Measurements from ENCODE around the gene CCT7. TPM values are rescaled to one million over a fixed set of nuclear protein-coding genes. Genes with fewer than 3 reads are reported as not detected.

The CCT7 gene
- polyA plus RNA-seq, 3 donors from 2014 or later = 240 to 379 (median 277) TPM

DNA sequence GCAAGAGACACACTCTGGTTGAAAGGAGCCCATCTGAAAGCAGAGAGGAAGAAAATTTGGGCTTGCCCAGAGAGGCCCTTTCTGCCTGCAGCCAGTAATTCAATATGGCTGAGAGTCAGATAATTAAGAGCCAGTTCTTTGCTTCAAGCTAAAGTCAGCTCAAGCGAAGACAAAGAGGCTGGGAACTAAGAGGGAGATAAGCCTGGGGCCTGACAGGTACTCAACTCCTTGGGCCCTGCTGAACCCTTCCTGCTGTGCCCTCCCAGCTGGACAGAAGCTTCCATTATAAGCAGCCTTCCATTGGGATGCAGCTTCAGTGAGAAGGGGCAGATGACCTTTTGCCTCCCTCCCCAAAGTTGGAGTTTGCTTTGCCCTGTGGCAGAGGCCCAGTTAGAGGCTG lies 38.2 kb downstream of the CCT7 start:
- Mint-ChIP-seq H3K36me3 (no peaks in the 10 kb centered on the region), H3K27me3 (ENCODE audit: low read depth in 3 of 3) (peaks cover 0 to 7% (median 5%) of the 10 kb centered on the region in 3 donors), H3K4me3 (no peak overlapping the region), H3K4me1 (peaks cover 6 to 17% of the 10 kb centered on the region in 2 donors), H3K27ac (no peak overlapping the region), H3K9me3 (peaks cover 0 to 1% (median 0%) of the 10 kb centered on the region in 6 donors)
- no peak for DNase-seq

DNA sequence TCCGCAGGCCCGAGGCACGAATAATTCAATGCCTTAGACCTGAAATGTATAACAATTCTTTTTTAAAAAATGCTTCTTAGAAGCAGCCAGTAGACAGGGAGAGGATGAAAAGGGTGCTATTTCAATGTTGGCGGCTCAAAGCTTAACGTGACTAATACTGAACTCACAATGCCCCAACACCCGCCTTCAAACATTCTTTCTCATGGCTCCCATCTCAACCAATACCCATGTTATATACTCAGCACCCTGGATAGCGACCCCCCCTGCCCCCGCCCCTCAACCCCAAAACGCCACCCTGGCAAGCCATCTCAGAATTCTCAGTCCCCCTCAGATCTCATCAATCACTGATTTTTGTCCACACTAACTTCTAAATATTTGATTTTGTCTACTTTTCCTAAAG lies 45.7 kb downstream of the CCT7 start:
- no peak overlapping the region for H3K4me3 Mint-ChIP-seq
- no peaks in the 10 kb centered on the region for H3K9me3 Mint-ChIP-seq
- H3K4me1 Mint-ChIP-seq = peaks cover 6 to 7% of the 10 kb centered on the region in 2 donors
- no peak overlapping the region for H3K27ac Mint-ChIP-seq
- H3K36me3 Mint-ChIP-seq = peaks cover 0 to 21% (median 4%) of the 10 kb centered on the region in 3 donors
- no peak for DNase-seq
- H3K27me3 Mint-ChIP-seq (ENCODE audit: low read depth in 3 of 3) = peaks cover 0 to 3% (median 2%) of the 10 kb centered on the region in 3 donors

DNA sequence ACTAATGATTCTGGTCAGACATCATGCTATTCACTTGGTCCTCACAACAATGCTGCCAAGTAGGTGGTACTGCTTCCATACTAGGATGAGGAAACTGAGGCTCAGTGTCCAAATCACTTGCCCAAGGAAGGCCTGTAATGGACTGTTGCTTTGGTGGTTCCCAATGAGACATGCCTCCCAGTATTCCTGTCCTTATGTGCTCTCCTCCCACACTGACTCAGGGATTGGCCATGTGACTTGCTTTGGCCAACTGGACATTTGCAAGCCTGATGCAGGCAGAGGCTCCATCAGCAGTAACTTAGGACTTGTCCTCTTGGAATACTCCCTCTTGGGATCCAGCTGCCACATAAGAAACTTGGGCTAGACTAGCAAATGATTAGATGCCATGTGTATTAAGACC lies 47.1 kb downstream of the CCT7 start:
- Mint-ChIP-seq H3K36me3 (peaks cover 0 to 21% (median 4%) of the 10 kb centered on the region in 3 donors), H3K9me3 (no peaks in the 10 kb centered on the region), H3K4me1 (peaks cover 19% of the 10 kb centered on the region in 2 donors), H3K27ac (no peak overlapping the region), H3K27me3 (ENCODE audit: low read depth in 3 of 3) (peaks cover 0 to 3% (median 2%) of the 10 kb centered on the region in 3 donors), H3K4me3 (no peak overlapping the region)
- DNase-seq = no peak

DNA sequence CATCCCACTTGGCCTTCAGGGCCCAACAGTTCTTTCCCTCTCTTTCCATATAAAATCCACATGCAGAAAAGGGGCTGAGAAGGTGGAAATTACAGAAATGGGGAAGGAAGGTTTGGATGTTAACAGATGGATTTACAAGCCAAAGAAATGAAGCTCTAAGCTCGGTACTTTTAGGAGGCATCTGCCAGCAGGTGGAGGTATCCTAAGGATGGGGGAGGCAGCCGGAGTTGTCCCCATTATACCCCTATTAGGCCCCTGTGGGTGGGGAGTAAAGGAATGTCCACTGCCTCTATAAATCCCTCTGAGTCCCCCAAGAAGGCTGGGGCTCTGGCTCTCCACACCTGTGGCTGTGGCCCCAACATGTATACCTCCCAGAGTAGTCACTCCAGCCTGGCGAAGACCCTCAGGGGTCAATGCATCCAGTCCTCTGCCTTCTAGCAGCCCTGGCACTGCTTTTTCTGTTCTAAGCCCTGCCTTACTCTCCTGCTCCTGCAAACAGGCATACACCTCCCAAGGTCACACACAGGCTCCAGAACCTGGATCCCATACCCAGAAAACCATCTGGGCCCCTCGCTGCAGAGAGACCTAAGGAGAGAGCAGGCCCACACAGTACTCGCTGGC lies 48.9 kb downstream of the CCT7 start:
- no peak for DNase-seq
- peaks cover 0 to 6% (median 4%) of the 10 kb centered on the region in 3 donors for H3K27me3 Mint-ChIP-seq (ENCODE audit: low read depth in 3 of 3)
- H3K36me3 Mint-ChIP-seq = peaks cover 0 to 16% (median 4%) of the 10 kb centered on the region in 3 donors
- no peaks in the 10 kb centered on the region for H3K9me3 Mint-ChIP-seq
- peak overlapping the region in 5 of 6 donors; percentile 13 to 83 (median 46) for H3K27ac Mint-ChIP-seq
- peak overlapping the region; percentile 79 to 85 (median 82) for H3K4me3 Mint-ChIP-seq
- peaks cover 19% of the 10 kb centered on the region in 2 donors for H3K4me1 Mint-ChIP-seq

DNA sequence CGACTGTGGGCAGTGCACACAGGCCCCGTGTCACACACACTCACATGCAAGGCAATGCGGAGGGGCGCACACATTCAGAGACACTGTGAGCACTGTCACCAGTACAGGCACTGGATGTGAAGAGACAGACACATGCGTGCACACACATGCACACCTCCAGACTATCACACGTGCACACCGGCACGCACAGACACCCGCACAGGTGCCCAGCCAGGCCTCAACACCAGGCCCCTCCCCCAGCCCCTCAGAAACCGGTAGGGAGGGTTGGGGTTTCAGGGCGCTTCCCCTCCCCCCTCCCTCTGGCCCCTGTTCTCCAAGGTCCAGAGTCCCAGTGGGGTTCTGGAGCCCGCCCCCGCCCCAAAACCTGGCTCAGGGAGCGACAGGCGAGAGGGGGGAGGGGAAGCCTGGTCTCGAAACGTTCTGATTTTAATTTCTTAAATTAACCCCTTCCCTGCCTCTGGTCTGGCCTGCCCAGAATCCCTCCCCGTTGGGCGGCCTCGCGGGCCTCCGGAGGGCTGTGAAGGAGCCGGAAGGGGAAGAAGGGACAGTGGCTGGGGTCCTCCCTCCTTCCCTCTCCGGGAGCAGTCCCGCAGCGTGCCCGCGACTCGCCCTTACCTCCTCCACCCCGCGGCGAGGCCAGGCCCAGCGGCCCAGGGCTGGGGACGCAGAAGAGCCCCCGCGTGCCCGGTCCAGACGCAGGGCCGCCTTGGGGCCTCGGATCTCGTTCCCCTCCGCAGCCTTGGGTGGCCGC lies 49.6 kb downstream of the CCT7 start:
- DNase-seq = no peak
- Mint-ChIP-seq H3K4me1 (peaks cover 19% of the 10 kb centered on the region in 2 donors), H3K9me3 (no peaks in the 10 kb centered on the region), H3K27me3 (ENCODE audit: low read depth in 3 of 3) (peaks cover 0 to 10% (median 6%) of the 10 kb centered on the region in 3 donors), H3K27ac (peak overlapping the region in 3 of 6 donors; percentile 42 to 83 (median 46)), H3K36me3 (peaks cover 0 to 10% (median 4%) of the 10 kb centered on the region in 3 donors), H3K4me3 (peak overlapping the region; percentile 79 to 85 (median 82))

DNA sequence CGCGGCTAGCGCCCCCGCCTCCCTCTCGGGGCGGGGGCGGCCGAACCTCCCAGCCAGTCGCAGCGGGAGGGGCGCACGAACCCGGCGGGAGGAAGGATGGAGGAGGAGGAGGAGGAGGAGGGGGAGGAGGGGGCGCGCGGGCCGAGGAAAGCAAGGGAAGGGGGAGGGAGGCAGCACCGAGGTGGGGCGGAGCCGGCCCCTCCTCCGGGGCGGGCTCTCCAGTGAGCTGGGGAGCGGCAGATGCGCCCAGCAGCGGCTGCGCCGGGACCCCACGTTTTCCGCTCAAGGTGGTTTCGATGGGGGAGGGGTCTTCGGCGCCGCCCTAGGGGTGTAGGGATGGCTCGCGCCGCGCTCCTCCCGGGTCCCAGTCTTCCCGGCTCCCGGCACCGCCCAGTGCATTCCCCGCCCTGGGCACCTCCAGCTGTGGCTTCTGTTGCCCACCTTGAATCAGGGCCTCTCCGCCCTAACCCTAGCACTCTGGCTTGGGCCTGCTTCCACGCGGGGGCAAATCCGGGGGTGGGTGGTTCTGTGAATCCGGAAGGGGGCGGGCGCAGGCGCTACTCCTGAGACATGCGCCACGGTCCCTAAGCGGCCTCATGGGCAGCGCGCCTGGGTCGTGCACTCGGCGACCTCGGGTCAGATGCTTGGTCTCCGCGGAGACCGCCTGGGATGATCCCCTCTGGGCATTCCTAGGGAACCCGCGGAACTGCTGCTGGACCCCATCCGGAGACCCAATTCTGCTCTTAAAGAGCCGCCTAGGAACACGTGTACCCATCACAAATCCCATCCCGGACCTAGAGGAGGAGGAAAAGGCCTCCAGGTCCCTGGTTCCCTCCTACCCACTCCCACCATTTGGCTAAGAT lies 50.4 kb downstream of the CCT7 start, which contains the start of gene FBXO41:
FBXO41 (minus strand) TSS at position 183 of the 863 bp plus-strand sequence. CDS start 14,848 bp downstream, outside the sequence.
- Mint-ChIP-seq H3K27ac (peak within 1 kb of the TSS in 5 of 6 donors; percentile 42 to 83 (median 68)), H3K27me3 (ENCODE audit: low read depth in 3 of 3) (peaks cover 0 to 18% (median 6%) of the 10 kb centered on the region in 3 donors), H3K4me3 (peak within 1 kb of the TSS; percentile 79 to 85 (median 82)), H3K36me3 (peaks cover 0 to 3% (median 0%) of the 10 kb centered on the region in 3 donors), H3K4me1 (peaks cover 19% of the 10 kb centered on the region in 2 donors), H3K9me3 (no peaks in the 10 kb centered on the region)
- DNase-seq = peak; percentile 56 to 62 (median 60)

DNA sequence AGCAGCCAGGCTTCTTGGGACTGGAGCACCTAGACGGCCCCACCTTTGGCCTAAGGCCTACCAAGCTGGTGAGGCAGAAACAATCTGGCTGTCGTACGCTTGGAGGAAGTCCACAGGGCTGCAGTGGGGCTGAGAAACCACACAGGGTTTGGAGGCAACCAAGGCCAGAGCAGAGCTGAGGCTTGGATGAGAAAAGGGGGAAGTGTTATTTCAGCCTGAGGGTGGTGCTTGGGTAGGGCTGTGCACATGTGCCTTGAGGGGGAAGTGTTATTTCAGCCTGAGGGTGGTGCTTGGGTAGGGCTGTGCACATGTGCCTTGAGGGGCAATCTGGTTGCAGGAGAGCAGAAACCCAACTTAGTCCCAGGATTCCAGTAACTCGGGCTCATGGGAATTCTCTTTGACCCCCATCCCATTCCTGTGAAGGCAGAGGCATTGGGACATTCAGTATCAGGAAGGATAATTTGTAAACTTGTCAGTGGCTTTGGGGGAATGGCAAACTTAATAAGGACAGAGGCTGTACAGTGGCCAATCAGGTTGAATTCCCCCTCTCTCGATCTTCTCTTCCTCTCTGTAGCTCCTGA lies 51.1 kb downstream of the CCT7 start:
- Mint-ChIP-seq H3K4me3 (peak overlapping the region; percentile 75 to 81 (median 78)), H3K27ac (peak overlapping the region in 4 of 6 donors; percentile 41 to 72 (median 70)), H3K4me1 (peaks cover 19% of the 10 kb centered on the region in 2 donors), H3K27me3 (ENCODE audit: low read depth in 3 of 3) (peaks cover 0 to 23% (median 6%) of the 10 kb centered on the region in 3 donors), H3K9me3 (no peaks in the 10 kb centered on the region), H3K36me3 (peaks cover 0 to 3% (median 0%) of the 10 kb centered on the region in 3 donors)
- peak in 2 of 3 donors; percentile 15 to 21 for DNase-seq

DNA sequence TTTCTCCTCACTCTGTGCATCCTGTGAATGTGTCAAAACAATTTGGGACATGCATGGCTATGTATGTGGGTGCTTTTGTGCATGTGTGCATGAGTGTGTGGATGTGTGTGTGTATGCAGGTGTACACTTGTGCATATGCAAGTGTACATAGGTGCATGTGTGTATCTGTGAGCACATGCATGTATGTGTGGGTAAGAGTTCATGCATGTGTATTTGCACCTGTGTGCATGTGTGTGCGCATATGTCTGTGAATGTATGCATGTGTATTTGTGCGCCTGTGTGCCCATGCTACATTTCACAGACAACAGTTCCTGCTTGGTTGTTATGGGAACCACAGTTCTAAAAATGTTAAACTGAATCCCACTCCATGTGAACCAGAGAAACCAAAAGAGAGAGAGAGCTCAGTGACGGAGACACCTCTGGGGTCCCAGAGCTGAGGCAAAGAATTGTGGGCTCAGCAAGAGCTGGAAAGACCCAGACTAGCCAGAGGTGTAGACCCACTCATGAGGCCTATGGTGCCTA lies 52.1 kb downstream of the CCT7 start:
- peak overlapping the region; percentile 75 to 81 (median 78) for H3K4me3 Mint-ChIP-seq
- H3K27me3 Mint-ChIP-seq (ENCODE audit: low read depth in 3 of 3) = peaks cover 8 to 32% (median 11%) of the 10 kb centered on the region in 3 donors
- H3K36me3 Mint-ChIP-seq = no peaks in the 10 kb centered on the region
- DNase-seq = no peak
- no peak overlapping the region for H3K27ac Mint-ChIP-seq
- H3K4me1 Mint-ChIP-seq = peaks cover 25 to 26% of the 10 kb centered on the region in 2 donors
- no peaks in the 10 kb centered on the region for H3K9me3 Mint-ChIP-seq

DNA sequence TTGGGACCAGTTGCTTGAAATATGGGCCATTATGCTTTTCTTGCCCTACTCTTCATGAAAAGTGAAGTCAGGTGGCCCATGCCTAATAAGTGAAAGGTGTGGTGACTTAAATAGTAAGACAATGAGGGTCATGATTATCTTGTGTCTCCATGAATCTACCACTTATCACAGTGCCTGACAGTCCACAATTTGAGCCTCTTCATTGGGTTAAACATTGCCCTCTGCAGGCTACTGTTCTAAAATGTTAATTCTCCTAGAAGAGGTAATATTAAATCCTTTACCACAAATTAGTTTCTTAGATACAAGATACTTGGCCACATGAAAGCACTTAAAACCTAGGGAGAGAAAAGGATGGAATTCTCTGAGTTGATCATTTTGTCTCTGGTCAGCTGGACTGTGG lies 55.2 kb downstream of the CCT7 start:
- Mint-ChIP-seq H3K4me3 (no peak overlapping the region), H3K36me3 (no peaks in the 10 kb centered on the region), H3K27me3 (ENCODE audit: low read depth in 3 of 3) (peaks cover 11 to 34% (median 12%) of the 10 kb centered on the region in 3 donors), H3K27ac (no peak overlapping the region), H3K4me1 (peaks cover 25 to 31% of the 10 kb centered on the region in 2 donors), H3K9me3 (no peaks in the 10 kb centered on the region)
- DNase-seq = no peak

DNA sequence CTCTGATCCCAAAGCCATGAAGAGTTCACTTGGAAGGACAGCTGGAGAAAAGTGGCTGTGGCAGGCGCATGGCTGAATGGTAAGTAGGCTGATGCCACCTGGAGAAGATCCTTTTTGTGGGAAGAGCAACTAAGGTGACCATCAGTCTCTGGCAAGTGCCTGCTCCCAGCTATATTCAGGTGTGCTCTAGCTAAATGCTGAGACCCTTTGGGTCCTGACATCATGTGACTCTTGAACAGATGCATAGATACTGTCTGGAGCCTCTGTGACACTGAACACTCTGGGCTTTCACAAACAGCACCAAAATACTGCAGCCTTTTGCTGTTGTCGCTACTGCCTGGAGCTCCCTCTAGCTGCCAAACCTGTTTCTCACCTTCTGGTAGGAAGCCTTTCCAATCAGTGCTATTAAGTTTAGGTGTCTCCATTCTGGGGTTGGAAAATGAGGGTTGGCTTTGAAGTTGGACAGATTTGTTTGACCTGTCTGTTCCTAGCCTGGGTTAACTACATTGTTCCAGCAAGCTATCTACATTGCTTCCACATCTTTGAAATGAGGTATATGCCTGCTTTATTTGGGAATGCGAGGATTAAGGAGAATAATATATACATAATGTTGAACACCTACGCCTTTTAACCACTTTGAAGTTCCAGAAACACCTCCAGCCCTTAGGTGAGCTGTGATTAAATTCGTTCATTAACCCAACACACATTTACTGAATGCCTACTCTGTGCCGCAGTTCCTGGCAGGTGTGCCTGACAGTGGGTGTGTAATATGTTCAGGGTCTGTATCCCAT lies 56.1 kb downstream of the CCT7 start:
- H3K4me1 Mint-ChIP-seq = peaks cover 19 to 25% of the 10 kb centered on the region in 2 donors
- peaks cover 18 to 37% (median 18%) of the 10 kb centered on the region in 3 donors for H3K27me3 Mint-ChIP-seq (ENCODE audit: low read depth in 3 of 3)
- no peaks in the 10 kb centered on the region for H3K9me3 Mint-ChIP-seq
- DNase-seq = peak in 2 of 3 donors; percentile 28 to 34
- H3K27ac Mint-ChIP-seq = no peak overlapping the region
- H3K4me3 Mint-ChIP-seq = peak overlapping the region in 1 of 5 donors; percentile 8
- H3K36me3 Mint-ChIP-seq = no peaks in the 10 kb centered on the region

DNA sequence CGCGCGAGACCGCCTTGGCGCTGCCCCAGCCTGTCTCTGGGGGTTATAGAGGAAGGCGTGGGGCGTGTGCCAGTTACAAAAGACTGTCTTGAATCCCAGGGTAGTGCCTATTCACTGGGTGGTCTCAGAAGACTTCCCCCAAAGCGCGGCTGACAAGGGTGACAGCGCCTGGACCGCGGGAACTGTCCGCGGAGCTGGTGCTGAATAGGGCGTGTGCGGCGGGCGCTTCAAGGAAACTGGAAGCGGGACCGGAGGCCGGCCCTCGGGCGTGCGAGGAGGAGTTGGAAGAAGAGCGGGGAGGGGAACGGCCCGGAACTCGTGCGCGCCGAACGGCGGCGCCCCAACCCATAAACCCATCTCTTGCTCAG lies 57.0 kb downstream of the CCT7 start:
- H3K4me3 Mint-ChIP-seq = peak overlapping the region; percentile 54 to 79 (median 66)
- no peaks in the 10 kb centered on the region for H3K9me3 Mint-ChIP-seq
- peaks cover 11 to 17% of the 10 kb centered on the region in 2 donors for H3K4me1 Mint-ChIP-seq
- peak overlapping the region in 1 of 6 donors; percentile 69 for H3K27ac Mint-ChIP-seq
- H3K27me3 Mint-ChIP-seq (ENCODE audit: low read depth in 3 of 3) = peaks cover 19 to 45% (median 20%) of the 10 kb centered on the region in 3 donors
- no peaks in the 10 kb centered on the region for H3K36me3 Mint-ChIP-seq
- DNase-seq = peak; percentile 40 to 56 (median 45)
